Smooth muscle cell (in vitro differentiated cells): ENCODE results near the gene GALK1. TPM values are rescaled to one million over a fixed set of nuclear protein-coding genes. Genes with fewer than 3 reads are reported as not detected.

Experiments
- DNase-seq: peaks from one replicate; lab custom pipeline; 2025; ENCODE audit not compliant: unreplicated experiment; lab: John Stamatoyannopoulos, UW
- H2AFZ ChIP-seq: fragments of 200-600 bp; sonication (generic); 2 replicates; pipeline ENCODE4 v1.6.0; 2016; ENCODE audit warnings: antibody characterized with exemption, low read depth, mild to moderate bottlenecking
- H3F3A ChIP-seq: fragments of 200-600 bp; sonication (generic); 2 replicates; pipeline ENCODE4 v1.6.0; 2017; ENCODE audit warnings: antibody characterized with exemption, low read depth
- H3K27ac ChIP-seq: fragments of 200-600 bp; sonication (generic); 2 replicates; pipeline ENCODE4 v1.5.1; 2016; ENCODE audit warnings: low read depth, mild to moderate bottlenecking
- H3K27me3 ChIP-seq: fragments of 200-600 bp; sonication (generic); 2 replicates; pipeline ENCODE4 v1.6.1; 2016; ENCODE audit warnings: low read depth, mild to moderate bottlenecking
- H3K36me3 ChIP-seq: fragments of 200-600 bp; sonication (generic); 2 replicates; pipeline ENCODE4 v1.5.1; 2016; ENCODE audit warnings: low read depth
- H3K4me1 ChIP-seq: fragments of 200-600 bp; sonication (generic); 2 replicates; pipeline ENCODE4 v1.5.1; 2016; ENCODE audit warnings: low read depth
- H3K4me2 ChIP-seq: fragments of 200-600 bp; sonication (generic); 2 replicates; pipeline ENCODE4 v1.6.0; 2016; ENCODE audit warnings: mild to moderate bottlenecking
- H3K4me3 ChIP-seq: fragments of 200-600 bp; sonication (generic); 2 replicates; pipeline ENCODE4 v1.5.1; 2016; ENCODE audit warnings: mild to moderate bottlenecking
- H3K79me2 ChIP-seq: fragments of 200-600 bp; sonication (generic); 2 replicates; pipeline ENCODE4 v1.6.0; 2016; ENCODE audit warnings: low read depth, mild to moderate bottlenecking
- H3K9ac ChIP-seq: fragments of 200-600 bp; sonication (generic); 2 replicates; pipeline ENCODE4 v1.6.0; 2016; ENCODE audit warnings: low read depth
- H3K9me3 ChIP-seq: fragments of 200-600 bp; sonication (generic); replicated peaks from 2 replicates; pipeline ENCODE4 v1.5.1; 2016; ENCODE audit warnings: low read depth
- H4K20me1 ChIP-seq: fragments of 200-600 bp; sonication (generic); 2 replicates; pipeline ENCODE4 v1.6.0; 2016; ENCODE audit warnings: low read depth
- WGBS: methylation state at CpG from one replicate; pipeline ENCODE4 v1.1.7; 2016; ENCODE audit warnings: low lambda C conversion rate; 5-methylcytosine and 5-hydroxymethylcytosine counted together
- polyA plus RNA-seq: library from polyadenylated mRNA; unstranded; fragments of >200 nt; fragmentation: Nextera tagmentation; extraction: Ambion mirVana; gene quantifications from 2 replicates; pipeline ENCODE4 v1.2.1, GENCODE V29; 2016
- total RNA-seq: library from RNA; depleted of rRNA; stranded (reverse); fragments of >200 nt; gene quantifications from 2 replicates; pipeline ENCODE4 v1.2.3, GENCODE V29; 2014
- TF ChIP-seq, protein P1 (sequence below): fragments of 200-600 bp; sonication (generic); IDR thresholded peaks from 2 replicates; pipeline ENCODE4 v1.5.1; 2017; ENCODE audit warnings: borderline replicate concordance, mild to moderate bottlenecking, antibody characterized with exemption; ENCODE audit not compliant: insufficient read depth, poor library complexity, severe bottlenecking

GALK1 gene
- total and polyA plus RNA-seq, 2 experiments from 2014 or later: 31.1 to 108 TPM

DNA sequence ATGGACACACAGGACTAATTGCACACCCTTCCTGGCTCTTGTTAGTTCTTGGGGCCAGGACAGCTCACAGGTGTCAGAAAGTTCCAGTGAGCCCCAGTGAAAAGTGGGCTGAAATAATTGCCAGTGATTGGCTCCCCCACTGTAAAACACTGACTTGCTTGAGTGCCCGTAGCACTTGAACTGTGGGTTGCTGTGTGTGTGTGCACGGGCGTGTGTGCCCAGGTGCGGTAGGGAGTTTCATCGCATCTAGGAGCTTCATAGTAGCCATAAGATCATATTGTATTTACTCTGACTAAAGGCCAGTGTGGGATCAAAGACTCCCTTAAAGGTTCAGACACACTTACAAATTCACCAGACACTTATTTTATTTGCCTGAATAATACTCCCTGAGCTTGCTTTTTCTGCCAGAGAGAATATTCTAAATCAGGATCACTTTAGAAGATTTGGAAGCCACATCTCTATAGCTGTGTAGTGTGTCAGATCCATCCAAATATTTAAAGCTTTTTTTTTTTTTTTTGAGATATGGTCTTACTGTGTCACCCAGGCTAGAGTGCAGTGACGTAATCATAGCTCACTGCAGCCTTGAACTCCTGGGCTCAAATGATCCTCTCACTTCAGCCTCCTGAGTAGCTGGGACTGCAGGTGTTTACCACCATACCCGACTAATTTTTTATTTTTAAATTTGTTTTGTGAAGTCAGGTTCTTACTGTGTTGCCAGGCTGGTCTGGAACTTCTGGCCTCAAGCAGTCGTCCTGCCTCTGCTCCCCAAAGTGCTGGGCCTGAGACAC lies 31.0 kb upstream of the GALK1 start:
- no peak overlapping the region for H3K9ac ChIP-seq
- TF ChIP-seq, protein P1, sequence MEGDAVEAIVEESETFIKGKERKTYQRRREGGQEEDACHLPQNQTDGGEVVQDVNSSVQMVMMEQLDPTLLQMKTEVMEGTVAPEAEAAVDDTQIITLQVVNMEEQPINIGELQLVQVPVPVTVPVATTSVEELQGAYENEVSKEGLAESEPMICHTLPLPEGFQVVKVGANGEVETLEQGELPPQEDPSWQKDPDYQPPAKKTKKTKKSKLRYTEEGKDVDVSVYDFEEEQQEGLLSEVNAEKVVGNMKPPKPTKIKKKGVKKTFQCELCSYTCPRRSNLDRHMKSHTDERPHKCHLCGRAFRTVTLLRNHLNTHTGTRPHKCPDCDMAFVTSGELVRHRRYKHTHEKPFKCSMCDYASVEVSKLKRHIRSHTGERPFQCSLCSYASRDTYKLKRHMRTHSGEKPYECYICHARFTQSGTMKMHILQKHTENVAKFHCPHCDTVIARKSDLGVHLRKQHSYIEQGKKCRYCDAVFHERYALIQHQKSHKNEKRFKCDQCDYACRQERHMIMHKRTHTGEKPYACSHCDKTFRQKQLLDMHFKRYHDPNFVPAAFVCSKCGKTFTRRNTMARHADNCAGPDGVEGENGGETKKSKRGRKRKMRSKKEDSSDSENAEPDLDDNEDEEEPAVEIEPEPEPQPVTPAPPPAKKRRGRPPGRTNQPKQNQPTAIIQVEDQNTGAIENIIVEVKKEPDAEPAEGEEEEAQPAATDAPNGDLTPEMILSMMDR: no peak
- H3K9me3 ChIP-seq: no peaks in the 10 kb centered on the region
- no peaks in the 10 kb centered on the region for H3K36me3 ChIP-seq
- peaks cover 79% of the 10 kb centered on the region for H4K20me1 ChIP-seq
- H3F3A ChIP-seq: no peaks in the 10 kb centered on the region
- 99% methylated on average over 8 of the region's 8 CpGs for WGBS
- no peaks in the 10 kb centered on the region for H3K27me3 ChIP-seq
- no peak overlapping the region for H3K4me2 ChIP-seq
- peaks cover 76% of the 10 kb centered on the region for H3K79me2 ChIP-seq
- DNase-seq: no peak
- no peak overlapping the region for H3K4me3 ChIP-seq
- H3K4me1 ChIP-seq: no peaks in the 10 kb centered on the region
- H2AFZ ChIP-seq: no peak overlapping the region
- no peak overlapping the region for H3K27ac ChIP-seq

GRCh38 chr17:75793460-75793859 lies 28.5 kb upstream of the GALK1 start:
- peaks cover 82% of the 10 kb centered on the region for H4K20me1 ChIP-seq
- TF ChIP-seq, protein P1: no peak
- H3K4me1 ChIP-seq: no peaks in the 10 kb centered on the region
- whole genome bisulfite sequencing: 96% methylated on average over 1 of the region's 1 CpG
- no peak overlapping the region for H3K4me2 ChIP-seq
- H2AFZ ChIP-seq: no peak overlapping the region
- H3K27me3 ChIP-seq: no peaks in the 10 kb centered on the region
- no peaks in the 10 kb centered on the region for H3F3A ChIP-seq
- H3K79me2 ChIP-seq: peaks cover 95% of the 10 kb centered on the region
- no peak overlapping the region for H3K4me3 ChIP-seq
- H3K9me3 ChIP-seq: no peaks in the 10 kb centered on the region
- H3K27ac ChIP-seq: no peak overlapping the region
- no peak for DNase-seq
- H3K9ac ChIP-seq: no peak overlapping the region
- H3K36me3 ChIP-seq: no peaks in the 10 kb centered on the region

- DNase-seq: no peak
- Histone ChIP-seq H3K79me2 (peaks cover 98% of the 10 kb centered on the region), H2AFZ (no peak overlapping the region), H3K36me3 (no peaks in the 10 kb centered on the region), H3K27ac (no peak overlapping the region), H3K9ac (no peak overlapping the region), H3F3A (peaks cover 11% of the 10 kb centered on the region), H4K20me1 (peaks cover 65% of the 10 kb centered on the region), H3K4me1 (peaks cover 6% of the 10 kb centered on the region), H3K9me3 (no peaks in the 10 kb centered on the region), H3K27me3 (no peaks in the 10 kb centered on the region), H3K4me3 (no peak overlapping the region), H3K4me2 (no peak overlapping the region)
- TF ChIP-seq, protein P1: no peak
- 91% methylated on average over 6 of the region's 6 CpGs for WGBS
Observed at GRCh38 chr17:75791254-75791653, 26.3 kb upstream of the GALK1 start.
